Loucy (cell line): Measurements from ENCODE around the gene CHTOP.

Experiments
- H2AFZ ChIP-seq: fragments of 200-600 bp; sonication (generic); 2 replicates; pipeline ENCODE4 v1.6.0; 2016; ENCODE audit warnings: antibody characterized with exemption, mild to moderate bottlenecking, low read length, moderate library complexity
- H3F3A ChIP-seq: fragments of 200-600 bp; 2 replicates; pipeline ENCODE4 v1.6.0; 2016; ENCODE audit warnings: antibody characterized with exemption, low read depth, mild to moderate bottlenecking
- H3K27me3 ChIP-seq: fragments of 200-600 bp; sonication (generic); 2 replicates; pipeline ENCODE4 v1.6.1; 2014; ENCODE audit warnings: low read length, mild to moderate bottlenecking; ENCODE audit not compliant: insufficient read depth, poor library complexity, severe bottlenecking
- H3K36me3 ChIP-seq: fragments of 200-600 bp; sonication (generic); 2 replicates; pipeline ENCODE4 v1.6.1; 2016; ENCODE audit warnings: low read length; ENCODE audit not compliant: insufficient read depth
- H3K4me1 ChIP-seq: fragments of 200-600 bp; sonication (generic); 2 replicates; pipeline ENCODE4 v1.5.1; 2014; ENCODE audit warnings: low read length, mild to moderate bottlenecking; ENCODE audit not compliant: insufficient read depth, poor library complexity, severe bottlenecking
- H3K4me2 ChIP-seq: fragments of 200-600 bp; sonication (generic); 2 replicates; pipeline ENCODE4 v1.6.0; 2014; ENCODE audit warnings: antibody characterized with exemption, low read length, low read depth, mild to moderate bottlenecking; ENCODE audit not compliant: poor library complexity, severe bottlenecking
- H3K4me3 ChIP-seq: fragments of 200-600 bp; sonication (generic); 2 replicates; pipeline ENCODE4 v1.5.1; 2014; ENCODE audit warnings: low read length, mild to moderate bottlenecking, mixed read lengths; ENCODE audit not compliant: poor library complexity, severe bottlenecking
- H3K79me2 ChIP-seq: fragments of 200-600 bp; sonication (generic); 2 replicates; pipeline ENCODE4 v1.6.1; 2014; ENCODE audit warnings: low read length; ENCODE audit not compliant: insufficient read depth
- H3K9ac ChIP-seq: fragments of 200-600 bp; sonication (generic); 2 replicates; pipeline ENCODE4 v1.6.0; 2014; ENCODE audit warnings: mild to moderate bottlenecking, low read depth, low read length, moderate library complexity; ENCODE audit not compliant: poor library complexity, severe bottlenecking
- H3K9me2 ChIP-seq: fragments of 200-600 bp; sonication (generic); replicated peaks from 2 replicates; pipeline ENCODE4 v1.6.1; 2016; ENCODE audit warnings: low read depth, low read length, mixed read lengths
- H3K9me3 ChIP-seq: fragments of 200-600 bp; sonication (generic); 2 replicates; pipeline ENCODE4 v1.6.1; 2014; ENCODE audit warnings: mild to moderate bottlenecking, antibody characterized with exemption, low read length, low read depth; ENCODE audit not compliant: insufficient read depth
- H4K20me1 ChIP-seq: fragments of 200-600 bp; sonication (generic); 2 replicates; pipeline ENCODE4 v1.6.0; 2014; ENCODE audit warnings: antibody characterized with exemption, low read length, mild to moderate bottlenecking; ENCODE audit not compliant: insufficient read depth, poor library complexity, severe bottlenecking
- EZH2phosphoT487 ChIP-seq: fragments of 200-600 bp; IDR thresholded peaks from 2 replicates; pipeline ENCODE4 v1.6.1; 2018; ENCODE audit warnings: antibody characterized with exemption, mild to moderate bottlenecking, moderate library complexity, borderline replicate concordance
- TF ChIP-seq, protein P1 (sequence below): fragments of 200-600 bp; sonication (generic); conservative IDR thresholded peaks from 2 replicates; pipeline ENCODE4 v1.5.1; 2014; ENCODE audit warnings: mild to moderate bottlenecking, antibody characterized with exemption, low read length

Gene CHTOP

DNA sequence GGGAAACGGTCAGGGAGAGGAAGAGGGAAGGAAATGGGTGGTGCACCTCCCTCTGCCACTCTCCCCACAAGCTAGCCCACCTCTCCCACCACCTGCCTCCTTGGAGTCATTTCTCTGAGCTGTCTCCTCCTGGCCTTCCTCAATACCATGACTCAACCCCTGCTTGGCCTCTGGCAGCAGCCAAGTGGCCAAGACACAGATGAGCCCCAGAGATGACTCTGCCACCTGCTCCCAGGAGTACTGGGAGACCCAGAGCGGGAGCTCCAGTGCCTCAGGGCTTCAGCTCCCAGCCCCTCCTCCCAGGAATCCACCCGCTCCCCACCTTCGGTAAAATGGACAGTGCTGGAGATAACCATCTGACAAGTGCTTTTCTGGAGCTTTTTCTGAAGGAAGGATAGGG lies 23.5 kb upstream of the CHTOP start:
- Histone ChIP-seq H3K79me2 (no peaks in the 10 kb centered on the region), H3F3A (no peaks in the 10 kb centered on the region), H3K9me3 (no peaks in the 10 kb centered on the region), H2AFZ (no peak overlapping the region), H3K9ac (no peak overlapping the region), H4K20me1 (no peaks in the 10 kb centered on the region), H3K4me2 (no peak overlapping the region), H3K9me2 (no peaks in the 10 kb centered on the region), H3K27me3 (no peaks in the 10 kb centered on the region), H3K4me3 (no peak overlapping the region), H3K4me1 (no peaks in the 10 kb centered on the region), H3K36me3 (no peaks in the 10 kb centered on the region)
- TF ChIP-seq, protein P1, sequence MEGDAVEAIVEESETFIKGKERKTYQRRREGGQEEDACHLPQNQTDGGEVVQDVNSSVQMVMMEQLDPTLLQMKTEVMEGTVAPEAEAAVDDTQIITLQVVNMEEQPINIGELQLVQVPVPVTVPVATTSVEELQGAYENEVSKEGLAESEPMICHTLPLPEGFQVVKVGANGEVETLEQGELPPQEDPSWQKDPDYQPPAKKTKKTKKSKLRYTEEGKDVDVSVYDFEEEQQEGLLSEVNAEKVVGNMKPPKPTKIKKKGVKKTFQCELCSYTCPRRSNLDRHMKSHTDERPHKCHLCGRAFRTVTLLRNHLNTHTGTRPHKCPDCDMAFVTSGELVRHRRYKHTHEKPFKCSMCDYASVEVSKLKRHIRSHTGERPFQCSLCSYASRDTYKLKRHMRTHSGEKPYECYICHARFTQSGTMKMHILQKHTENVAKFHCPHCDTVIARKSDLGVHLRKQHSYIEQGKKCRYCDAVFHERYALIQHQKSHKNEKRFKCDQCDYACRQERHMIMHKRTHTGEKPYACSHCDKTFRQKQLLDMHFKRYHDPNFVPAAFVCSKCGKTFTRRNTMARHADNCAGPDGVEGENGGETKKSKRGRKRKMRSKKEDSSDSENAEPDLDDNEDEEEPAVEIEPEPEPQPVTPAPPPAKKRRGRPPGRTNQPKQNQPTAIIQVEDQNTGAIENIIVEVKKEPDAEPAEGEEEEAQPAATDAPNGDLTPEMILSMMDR = no peak
- TF ChIP-seq EZH2phosphoT487 = no peak

- no peaks in the 10 kb centered on the region for H3K79me2 ChIP-seq
- H3K4me2 ChIP-seq = no peak overlapping the region
- no peak overlapping the region for H3K4me3 ChIP-seq
- no peaks in the 10 kb centered on the region for H3K9me3 ChIP-seq
- no peaks in the 10 kb centered on the region for H3F3A ChIP-seq
- H3K4me1 ChIP-seq = no peaks in the 10 kb centered on the region
- no peaks in the 10 kb centered on the region for H4K20me1 ChIP-seq
- no peak overlapping the region for H2AFZ ChIP-seq
- TF ChIP-seq, protein P1 = no peak
- no peak for TF ChIP-seq EZH2phosphoT487
- H3K36me3 ChIP-seq = no peaks in the 10 kb centered on the region
- no peaks in the 10 kb centered on the region for H3K27me3 ChIP-seq
- H3K9ac ChIP-seq = no peak overlapping the region
- no peaks in the 10 kb centered on the region for H3K9me2 ChIP-seq
Measured at GRCh38 chr1:153610811-153611301, 23.0 kb upstream of the CHTOP start.

- no peaks in the 10 kb centered on the region for H3K79me2 ChIP-seq
- H3K27me3 ChIP-seq = no peaks in the 10 kb centered on the region
- H3K4me2 ChIP-seq = no peak overlapping the region
- no peaks in the 10 kb centered on the region for H3F3A ChIP-seq
- H3K9me2 ChIP-seq = no peaks in the 10 kb centered on the region
- H3K4me3 ChIP-seq = no peak overlapping the region
- TF ChIP-seq, protein P1 = no peak
- TF ChIP-seq EZH2phosphoT487 = no peak
- H2AFZ ChIP-seq = no peak overlapping the region
- no peaks in the 10 kb centered on the region for H3K9me3 ChIP-seq
- no peaks in the 10 kb centered on the region for H3K36me3 ChIP-seq
- no peak overlapping the region for H3K9ac ChIP-seq
- H4K20me1 ChIP-seq = no peaks in the 10 kb centered on the region
- H3K4me1 ChIP-seq = no peaks in the 10 kb centered on the region
Measured at GRCh38 chr1:153611356-153611755, 22.5 kb upstream of the CHTOP start.
